Measurements from ENCODE around the gene TRPM5. TPM values are rescaled to one million over a fixed set of nuclear protein-coding genes. Genes with fewer than 3 reads are reported as not detected.

The TRPM5 gene
- not detected in 2 replicates for total RNA-seq

GRCh38 chr11:2443881-2444820, at the start of gene TRPM5:
Gene TRPM5, minus strand, starts transcription at chr11:2444514. Its CDS starts 21,478 bp downstream, at chr11:2423036.

GRCh38 chr11:2444821-2445745, 769 bp upstream of the TRPM5 start, which contains the start of gene KCNQ1:
Gene KCNQ1, plus strand, starts transcription at chr11:2445008. Its CDS starts 91 bp downstream, at chr11:2445099.

GRCh38 chr11:2400069-2400761, 44.1 kb downstream of the TRPM5 start, which contains the start of gene TSSC4:
Gene TSSC4, plus strand, starts transcription at chr11:2400750. Its CDS starts 1,884 bp downstream, at chr11:2402634.

Other genes with a start within 250 kb of the TRPM5 start
- gene ASCL2, start 173.9 kb downstream of the TRPM5 start, total RNA-seq, result not detected in 2 replicates
- not detected in 2 replicates for gene C11orf21, start 142.6 kb downstream of the TRPM5 start, total RNA-seq
- gene TSPAN32, start 142.5 kb downstream of the TRPM5 start, total RNA-seq, result 0.30 TPM in 1 of 2 replicates, not detected in the other
- 390 and 393 TPM in 2 replicates for gene CD81, start 67.2 kb downstream of the TRPM5 start, total RNA-seq
- 41.4 and 46.0 TPM in 2 replicates for gene TSSC4, start 43.8 kb downstream of the TRPM5 start, total RNA-seq
- not detected in 2 replicates for gene KCNQ1, start 494 bp upstream of the TRPM5 start, total RNA-seq

Data from smooth muscle cell of the umbilical artery (primary cell).